GM18520 (cell line): Measurements from ENCODE around the gene ZNF598.
"Not testable (repeated sequence)": the region's sequence is repeated elsewhere in the genome, so short reads cannot be mapped to it uniquely, and the experiment has no call there.

Experiments used
- ATAC-seq: cut with Tn5 transposase; IDR thresholded peaks from one replicate; pipeline ENCODE4 v1.9.1; 2021; ENCODE audit not compliant: unreplicated experiment

Gene ZNF598

DNA sequence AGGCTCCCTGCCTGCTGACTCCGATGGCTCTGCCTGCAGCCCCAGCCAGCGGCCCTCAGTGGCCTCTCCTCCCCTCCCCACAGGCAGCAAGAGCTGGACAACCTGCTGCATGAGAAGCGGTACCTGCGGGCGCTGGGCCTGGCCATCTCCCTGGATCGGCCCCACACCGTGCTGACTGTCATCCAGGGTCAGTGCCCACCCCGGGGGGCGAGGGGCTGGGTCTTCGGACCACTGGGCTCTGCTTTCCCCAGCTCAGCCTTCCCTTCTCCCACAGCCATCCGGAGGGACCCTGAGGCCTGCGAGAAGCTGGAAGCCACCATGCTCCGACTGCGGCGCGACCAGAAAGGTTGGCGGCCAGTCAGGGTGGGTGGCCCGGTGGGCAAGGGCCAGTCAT lies 31.7 kb downstream of the ZNF598 start:
- ATAC-seq, result no peak

DNA sequence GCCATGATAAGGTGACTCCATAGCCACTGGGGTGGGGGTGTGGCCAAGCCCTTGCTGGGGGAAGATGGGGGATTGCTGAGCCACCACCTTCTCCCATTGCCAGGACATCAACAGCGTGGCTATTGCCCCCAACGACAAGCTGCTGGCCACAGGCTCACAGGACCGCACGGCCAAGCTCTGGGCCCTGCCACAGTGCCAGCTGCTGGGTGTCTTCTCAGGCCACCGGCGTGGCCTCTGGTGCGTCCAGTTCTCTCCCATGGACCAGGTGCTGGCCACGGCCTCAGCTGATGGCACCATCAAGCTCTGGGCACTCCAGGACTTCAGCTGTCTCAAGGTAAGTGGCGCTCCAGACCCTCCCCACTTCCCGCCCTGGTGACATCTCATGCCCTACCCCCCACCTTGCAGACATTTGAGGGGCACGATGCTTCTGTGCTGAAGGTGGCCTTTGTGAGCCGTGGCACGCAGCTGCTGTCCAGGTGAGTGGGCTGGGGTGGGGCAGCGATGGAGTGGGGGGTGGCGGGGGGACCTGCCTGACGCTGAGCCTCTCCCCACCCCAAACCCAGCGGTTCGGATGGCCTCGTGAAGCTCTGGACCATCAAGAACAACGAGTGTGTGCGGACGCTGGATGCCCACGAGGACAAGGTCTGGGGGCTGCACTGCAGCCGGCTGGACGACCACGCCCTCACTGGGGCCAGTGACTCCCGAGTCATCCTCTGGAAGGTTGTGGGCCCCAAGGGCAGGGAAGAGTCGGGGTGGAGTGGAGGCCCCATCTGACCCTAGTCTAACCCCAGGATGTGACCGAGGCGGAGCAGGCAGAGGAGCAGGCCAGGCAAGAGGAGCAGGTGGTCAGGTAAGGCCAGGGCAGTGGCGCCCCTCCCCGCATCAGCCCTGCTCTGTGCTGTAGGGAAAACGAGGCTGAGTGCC lies 32.4 kb downstream of the ZNF598 start:
- no peak for ATAC-seq

DNA sequence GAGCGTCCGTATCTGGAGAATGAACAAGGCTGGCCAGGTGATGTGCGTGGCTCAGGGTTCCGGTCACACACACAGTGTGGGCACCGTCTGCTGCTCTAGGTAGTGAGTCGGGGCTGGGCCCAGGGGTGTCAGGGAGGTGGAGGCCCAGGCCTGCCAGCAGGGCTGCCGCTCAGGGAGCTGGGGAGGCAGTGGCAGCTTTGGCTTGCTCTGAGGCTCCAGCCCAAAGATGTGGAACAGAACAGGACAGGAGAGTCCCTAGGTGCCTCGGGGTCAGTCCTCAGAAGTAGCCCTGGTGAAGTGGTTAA lies 33.5 kb downstream of the ZNF598 start:
- ATAC-seq, result no peak

DNA sequence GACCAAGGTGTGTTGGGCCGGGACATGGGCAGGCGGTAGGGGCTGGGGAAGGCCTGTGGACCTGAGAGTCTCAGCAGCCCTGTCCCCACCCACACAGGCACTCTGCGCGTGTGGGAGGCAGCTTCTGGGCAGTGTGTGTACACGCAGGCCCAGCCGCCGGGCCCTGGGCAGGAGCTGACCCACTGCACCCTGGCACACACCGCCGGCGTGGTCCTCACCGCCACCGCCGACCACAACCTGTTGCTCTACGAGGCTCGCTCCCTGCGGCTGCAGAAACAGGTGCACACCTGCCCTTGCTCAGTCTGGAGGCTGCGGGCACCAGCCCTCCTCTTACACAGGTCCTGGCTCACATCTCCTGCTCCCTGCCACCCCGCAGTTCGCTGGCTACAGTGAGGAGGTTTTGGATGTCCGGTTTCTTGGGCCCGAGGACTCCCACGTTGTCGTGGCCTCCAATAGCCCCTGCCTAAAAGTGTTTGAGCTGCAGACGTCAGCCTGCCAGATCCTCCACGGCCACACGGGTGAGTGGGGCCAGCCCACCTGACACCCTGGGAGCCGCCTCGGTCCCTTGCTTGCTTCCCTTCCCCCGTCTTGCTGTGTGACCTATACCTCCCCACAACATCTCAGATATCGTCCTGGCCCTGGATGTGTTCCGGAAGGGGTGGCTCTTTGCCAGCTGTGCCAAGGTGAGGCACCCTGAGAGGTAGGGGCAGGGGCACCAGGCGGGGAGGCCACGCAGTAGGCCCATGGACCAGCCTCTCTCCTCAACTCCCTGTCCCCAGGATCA lies 34.0 kb downstream of the ZNF598 start:
- no peak for ATAC-seq

DNA sequence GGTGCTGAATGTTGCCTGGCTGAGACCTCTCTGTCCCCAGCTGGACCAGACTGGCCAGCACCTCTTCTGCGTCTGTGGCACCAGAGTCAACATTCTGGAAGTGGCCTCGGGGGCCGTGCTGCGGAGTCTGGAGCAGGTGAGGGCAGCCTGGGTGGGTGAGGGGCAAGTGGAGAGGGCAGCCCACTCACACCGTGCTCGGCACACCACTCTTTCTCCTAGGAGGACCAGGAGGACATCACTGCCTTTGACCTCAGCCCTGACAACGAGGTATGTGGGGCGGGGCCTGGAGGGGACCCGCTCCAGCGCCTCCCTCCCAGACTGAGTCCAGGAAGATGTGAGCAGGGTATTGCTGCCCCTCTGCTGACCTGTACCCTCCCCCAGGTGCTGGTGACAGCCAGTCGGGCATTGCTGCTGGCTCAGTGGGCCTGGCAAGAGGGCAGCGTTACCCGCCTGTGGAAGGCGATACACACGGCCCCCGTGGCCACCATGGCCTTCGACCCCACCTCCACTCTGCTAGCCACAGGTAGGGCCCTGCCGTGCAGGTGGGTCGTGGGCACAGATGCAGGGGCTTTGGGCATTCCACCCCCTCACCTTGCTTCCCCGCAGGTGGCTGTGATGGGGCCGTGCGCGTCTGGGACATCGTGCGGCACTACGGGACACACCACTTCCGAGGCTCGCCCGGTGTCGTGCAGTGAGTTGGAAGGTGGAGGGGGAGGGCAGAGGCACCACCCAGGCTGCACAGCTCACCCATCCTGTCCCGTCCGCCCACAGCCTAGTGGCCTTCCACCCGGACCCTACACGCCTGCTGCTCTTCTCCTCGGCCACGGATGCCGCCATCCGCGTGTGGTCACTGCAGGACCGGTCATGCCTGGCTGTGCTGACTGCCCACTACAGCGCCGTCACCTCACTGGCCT lies 35.2 kb downstream of the ZNF598 start:
- no peak for ATAC-seq

DNA sequence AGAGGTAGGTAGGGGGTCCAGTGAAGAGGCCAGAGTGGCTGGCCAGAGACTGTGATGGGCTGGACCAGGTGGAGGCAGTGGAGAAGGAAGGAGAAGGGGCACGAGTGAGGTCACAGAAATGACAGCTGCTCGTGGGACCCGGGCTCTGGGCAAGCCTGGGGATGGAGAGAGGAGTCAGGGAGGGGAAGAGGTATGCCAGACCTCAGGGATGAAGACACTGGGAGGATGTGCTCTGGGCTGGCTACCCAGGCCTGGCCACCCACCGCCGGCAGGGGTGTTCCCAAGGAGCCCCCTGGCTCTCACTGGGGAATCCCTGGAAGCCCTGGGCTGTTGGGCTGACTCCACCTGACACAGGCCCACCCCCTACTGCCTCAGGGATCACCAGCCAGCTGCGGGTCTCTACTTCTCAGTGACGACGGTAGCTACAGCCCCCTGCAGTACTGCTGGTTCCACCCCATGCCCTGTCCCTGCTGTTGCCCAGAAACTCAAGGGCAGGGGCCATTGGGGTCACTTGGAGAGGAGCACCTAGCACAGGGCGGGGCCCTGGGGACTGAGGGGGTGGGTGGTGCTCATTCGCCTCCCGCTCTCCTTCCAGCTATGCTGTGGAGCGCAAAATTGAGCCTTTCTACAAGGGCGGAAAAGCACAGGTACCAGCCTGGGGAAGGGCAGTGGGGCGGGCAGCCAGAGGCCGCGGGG lies 36.0 kb downstream of the ZNF598 start:
- ATAC-seq, result no peak

DNA sequence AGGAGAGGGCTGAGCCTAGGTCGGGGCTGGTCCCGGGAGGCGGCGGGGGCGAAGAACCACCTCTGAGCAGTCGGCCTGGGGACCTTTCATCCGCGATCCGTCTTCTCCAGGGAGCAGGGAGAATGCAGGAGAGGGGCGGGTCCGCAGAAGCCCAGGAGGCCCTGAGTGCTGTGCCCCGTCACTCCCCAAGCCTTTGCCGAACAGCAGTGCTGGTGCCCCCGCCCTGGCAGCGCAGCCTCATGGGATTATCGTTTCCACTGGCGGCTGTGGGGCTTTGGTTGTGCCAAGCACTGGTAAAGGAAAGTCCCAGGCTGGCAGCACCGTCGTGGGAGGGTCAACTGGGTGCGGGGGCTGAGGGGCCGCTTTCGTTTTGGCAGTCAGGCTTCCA lies 37.1 kb downstream of the ZNF598 start:
- no peak for ATAC-seq

DNA sequence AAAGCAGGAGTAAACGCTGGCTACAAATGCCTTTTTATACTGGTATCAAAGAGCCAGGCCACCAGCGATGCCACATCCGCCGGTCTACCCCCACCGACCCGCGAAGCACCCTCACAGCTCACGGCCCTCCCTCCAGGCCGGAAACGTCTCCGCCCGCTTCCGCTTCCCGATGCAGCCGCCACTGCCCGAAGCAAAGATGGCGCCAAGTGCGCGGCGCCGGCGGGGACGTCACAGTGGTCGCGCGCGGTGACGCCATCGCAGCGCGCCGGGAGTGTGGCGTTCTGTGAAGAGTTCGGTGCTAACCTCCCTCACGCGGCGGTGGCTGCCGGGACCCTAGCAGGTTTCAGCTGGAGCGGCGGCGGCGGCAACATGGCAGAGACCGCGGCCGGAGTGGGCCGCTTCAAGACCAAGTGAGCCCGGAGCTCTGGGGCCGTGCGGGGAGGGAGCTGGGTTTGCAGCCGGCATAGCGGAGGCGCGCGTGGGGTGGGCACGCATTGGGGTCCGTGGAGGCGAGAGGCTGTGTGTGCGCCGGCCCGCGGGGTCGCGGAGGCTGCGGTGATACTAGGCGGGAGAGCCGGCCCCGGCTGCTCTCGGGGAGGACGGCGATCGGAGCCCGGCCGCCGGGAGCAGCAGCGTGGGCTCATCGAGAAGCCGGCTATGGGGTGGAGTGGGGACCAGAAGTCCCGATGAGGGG lies 37.7 kb downstream of the ZNF598 start, which contains the start of gene TBL3:
Gene TBL3 (plus strand): TSS at position 258 of the 694 bp plus-strand sequence. CDS start 112 bp downstream, at position 370.
- peak; percentile 75 for ATAC-seq

DNA sequence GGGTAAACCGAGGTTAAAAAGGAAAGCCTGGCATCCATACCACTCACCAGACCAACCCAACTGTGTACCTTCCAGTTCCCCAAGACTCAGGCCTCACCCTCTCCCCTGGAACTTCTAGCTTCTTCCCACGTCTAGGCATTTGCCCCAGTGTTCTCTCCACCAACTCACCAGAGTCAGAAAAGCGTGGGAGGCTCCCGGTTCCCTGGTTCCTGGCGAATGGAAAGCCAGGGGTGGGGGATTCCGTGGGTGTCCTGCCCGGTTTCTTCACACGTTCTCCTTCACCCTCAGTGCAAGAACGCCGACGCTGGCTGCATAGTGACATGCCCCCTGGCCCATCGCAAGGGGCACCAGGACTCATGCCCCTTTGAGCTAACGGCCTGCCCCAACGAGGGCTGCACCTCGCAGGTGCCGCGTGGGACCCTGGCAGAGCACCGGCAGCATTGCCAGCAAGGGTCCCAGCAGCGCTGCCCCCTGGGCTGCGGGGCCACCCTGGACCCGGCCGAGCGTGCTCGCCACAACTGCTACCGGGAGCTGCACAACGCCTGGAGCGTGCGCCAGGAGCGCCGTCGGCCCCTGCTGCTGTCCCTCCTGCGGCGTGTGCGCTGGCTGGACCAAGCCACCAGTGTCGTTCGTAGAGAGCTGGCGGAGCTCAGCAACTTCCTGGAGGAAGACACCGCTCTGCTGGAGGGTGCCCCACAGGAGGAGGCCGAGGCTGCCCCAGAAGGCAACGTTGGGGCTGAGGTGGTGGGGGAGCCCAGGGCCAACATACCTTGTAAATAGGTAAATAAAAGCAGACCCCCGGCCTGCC lies 41.3 kb downstream of the ZNF598 start:
- ATAC-seq, result no peak

DNA sequence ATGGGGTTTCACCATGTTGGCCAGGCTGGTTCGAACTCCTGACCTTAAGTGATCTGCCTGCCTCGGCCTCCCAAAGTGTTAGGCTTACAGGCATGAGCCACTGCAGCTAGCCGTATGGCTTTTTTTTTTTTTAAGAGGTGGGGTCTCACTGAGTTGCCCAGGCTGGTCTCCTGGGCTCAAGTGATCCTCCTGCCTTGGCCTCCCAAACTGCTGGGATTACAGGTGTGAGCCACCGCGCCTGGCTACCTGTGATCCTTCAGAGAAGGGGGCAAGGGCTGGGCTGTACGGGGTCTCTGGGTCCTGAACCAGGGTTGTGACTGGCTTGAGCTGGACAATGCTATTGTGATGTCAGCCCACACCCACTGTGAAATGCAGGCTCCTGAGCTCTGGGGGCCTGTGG lies 43.2 kb downstream of the ZNF598 start, which contains the start of gene RNF151:
Gene RNF151 (plus strand): TSS at position 397 of the 400 bp plus-strand sequence. CDS start 26 bp downstream, outside the sequence.
- ATAC-seq, result no peak

DNA sequence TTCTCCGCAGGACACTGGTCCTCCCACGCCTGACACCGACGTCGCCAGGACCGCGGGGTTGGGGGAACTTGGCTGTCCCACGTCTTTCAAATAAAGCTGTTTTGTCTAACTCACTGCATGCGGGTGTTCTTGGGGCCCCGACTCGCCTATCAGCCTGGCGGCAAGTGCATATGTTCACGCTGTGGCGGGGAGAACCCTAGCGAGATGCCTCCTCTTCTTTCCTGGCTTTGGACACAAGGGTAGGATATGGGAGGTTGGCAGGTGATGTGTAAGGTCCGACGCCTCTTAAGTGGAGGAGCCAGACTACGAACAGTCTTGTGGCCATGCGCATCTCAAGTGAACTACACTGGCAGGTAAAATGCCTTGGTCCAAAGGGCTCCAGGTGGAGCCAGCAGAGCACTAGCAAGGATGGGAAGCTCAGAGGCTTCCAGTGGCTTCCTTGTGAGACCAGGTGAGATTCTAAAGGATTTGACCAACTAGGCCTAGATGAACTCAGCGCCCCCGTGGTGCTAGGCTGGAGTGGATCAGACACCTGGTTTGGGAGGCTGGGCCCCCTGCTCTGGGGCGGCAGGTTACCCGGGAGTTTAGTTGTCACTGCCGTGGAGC lies 44.1 kb downstream of the ZNF598 start:
- no peak for ATAC-seq

DNA sequence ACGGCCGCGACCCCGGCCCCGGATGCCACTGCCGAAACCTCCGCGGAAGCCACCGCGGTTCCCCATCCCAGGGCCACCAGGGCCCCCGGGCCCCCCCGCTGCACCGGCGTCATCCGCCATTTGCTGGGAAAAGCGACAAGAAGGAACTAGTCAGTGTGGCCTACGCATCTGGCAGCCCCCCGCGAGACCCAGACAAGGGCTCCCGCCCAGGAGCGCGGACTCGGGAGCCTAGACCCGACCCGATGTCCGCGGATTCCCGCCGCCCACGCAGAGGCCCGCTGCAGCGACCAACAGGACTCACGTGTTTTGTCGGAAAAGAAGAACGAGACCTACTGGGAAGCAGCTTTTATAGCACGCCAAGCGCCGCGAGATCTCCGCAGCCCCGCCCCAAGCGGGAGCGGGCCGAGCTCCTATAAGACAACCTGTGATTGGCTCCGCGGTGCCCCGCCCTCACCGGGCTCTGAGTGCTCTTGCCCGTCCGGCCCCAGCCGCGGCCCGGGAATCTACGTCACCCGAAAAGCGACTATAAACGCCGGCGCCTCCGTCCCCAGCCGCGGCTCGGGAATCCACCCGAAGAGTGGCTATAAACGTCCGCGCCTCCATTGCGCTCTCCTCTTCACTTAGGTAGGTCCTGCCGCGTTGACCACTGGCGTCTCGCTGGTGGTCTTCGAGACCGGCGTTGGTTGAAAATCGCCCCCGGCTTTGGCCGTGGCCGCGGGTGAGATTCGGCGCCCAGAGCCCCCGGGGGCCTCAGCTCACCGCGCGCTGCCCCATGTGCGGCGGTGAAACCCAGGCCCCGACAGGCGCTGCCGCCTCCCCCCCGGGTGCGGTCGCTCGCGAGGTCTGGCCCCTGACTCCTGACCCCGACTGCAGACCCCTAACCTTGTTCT lies 44.9 kb downstream of the ZNF598 start, which contains the start of gene RPS2:
Gene RPS2 (minus strand): TSS at position 321 of the 890 bp plus-strand sequence. CDS start 201 bp downstream, at position 120.
- peak; percentile 80 for ATAC-seq

DNA sequence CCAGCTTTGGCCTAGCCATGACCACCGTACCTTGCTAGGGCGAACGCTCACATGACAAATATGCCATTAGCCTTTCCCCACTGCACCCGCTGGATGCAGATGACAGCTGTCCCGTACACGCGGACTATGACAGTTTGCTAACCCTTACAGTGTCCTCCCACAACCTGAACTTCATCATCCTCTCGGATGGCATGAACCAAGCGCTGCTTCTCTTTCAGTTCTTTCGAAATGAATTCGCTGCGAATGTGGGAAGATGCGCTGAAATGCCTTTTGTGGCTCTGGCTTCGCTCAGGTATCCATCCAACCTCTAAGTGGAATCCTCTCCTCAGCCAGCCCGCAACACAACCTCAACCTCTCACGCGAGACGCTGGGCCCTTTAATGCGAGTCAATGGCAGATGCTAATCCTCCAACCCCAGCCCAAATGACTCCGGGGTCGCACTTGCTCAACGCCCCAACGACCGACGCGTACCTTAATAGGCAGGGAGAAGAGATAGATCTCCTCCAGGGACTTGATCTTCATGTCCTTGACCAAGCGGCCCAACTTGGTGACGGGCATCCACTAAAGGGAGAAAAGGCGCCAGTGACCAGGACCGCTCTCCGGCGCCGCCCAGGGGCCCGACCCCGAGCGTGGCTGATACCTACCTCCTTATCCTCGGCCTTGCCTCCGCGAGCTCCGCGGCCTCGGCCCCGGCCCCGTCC lies 45.7 kb downstream of the ZNF598 start:
- ATAC-seq, result no peak

DNA sequence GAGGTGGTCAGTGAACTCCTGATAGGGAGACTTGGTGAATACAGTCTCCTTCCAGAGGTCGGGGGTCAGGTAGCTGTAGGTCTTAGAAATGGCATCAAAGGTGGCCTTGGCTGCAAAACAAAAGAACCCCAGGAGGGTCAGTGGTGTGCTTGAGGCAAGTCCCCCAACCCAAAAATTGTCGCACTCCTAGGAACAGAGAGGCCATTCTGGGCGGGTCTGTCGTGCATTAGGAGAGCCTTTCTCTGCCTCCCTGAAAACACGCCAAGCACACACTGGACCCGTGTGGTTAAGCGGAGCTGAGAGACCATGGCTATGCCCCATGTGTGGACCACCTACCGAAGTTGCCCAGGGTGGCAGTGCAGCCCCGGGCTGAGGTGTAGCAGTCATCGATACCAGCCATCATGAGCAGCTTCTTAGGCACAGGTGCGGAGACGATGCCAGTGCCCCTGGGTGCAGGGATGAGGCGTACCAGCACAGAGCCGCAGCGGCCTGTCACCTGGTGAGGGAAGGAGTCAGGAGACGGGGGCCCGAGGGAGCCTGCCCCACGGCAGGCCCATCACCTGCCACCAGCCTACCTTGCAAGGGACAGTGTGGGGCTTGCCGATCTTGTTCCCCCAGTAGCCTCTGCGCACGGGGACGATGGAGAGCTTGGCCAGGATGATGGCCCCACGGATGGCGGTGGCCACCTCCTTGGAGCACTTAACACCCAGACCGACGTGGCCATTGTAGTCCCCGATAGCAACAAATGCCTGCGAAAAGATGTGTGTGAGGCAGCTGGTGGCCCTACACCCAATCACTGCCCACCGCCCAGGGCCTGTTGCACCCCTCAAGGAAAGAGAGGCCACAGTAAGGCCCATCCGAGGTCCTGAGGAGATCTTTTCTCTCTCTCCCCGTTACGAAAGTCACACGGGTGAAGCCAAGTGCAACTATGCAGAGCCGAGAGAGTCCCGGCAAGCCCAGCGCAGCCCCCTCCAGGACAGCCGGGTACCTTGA lies 47.2 kb downstream of the ZNF598 start:
- not testable (repeated sequence) for ATAC-seq

DNA sequence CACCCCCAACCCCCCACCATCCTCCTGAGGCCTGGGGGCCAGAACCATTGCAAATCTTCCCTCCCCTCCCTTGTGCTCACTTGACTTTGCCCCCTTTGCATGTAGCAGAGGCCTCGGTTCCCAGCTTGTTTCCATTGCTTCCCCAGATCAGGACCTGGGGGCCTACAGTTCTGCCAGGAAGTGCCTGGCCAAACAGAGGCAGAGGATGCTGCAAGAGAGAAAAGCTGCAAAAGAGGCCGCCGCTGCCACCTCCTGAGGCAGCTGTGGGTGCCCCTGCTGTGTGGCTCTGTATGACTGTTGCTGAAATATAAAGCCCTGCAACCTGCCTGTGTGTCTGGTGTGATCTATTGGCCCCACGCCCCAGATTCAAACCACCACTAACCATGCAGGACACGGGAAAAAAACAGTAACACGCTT lies 48.0 kb downstream of the ZNF598 start:
- no peak for ATAC-seq
